Measurements from ENCODE around the gene GNG12.

GNG12 gene

DNA sequence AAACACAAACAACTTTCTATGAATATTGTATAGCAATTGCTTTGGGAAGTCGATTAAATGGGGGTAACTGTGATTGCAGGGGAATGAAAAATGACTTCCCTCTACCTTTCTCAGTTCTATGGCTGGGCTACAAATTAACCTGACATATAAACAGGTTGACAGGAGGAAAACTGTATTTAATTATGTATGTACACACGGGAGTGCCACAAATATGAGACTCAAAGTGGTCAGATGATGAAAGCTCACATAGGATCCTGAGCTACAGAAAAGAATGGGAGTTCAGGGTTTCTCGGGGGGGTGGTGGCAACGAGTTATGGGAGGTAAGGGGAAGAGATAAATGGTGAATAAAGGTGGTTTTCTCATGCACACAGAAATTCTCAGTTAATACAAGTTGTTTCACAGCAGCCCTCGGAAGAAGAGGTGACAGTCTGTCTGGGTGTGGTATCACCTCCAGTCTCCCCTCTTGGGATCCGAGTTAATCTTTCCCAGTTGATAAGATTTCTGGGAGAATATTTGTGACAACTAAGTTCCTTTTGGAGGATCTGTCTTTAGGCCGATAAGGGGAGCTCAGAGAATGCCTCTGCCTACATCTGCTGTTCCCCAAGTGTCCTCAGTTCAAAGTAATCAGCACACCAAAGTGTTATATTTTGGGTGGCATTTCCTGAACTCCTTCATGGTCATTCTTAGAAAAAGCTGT, 122.0 kb downstream of the GNG12 start:
- no peak for DNase-seq (ENCODE audit: low spot score)
- TF ChIP-seq, protein P1, sequence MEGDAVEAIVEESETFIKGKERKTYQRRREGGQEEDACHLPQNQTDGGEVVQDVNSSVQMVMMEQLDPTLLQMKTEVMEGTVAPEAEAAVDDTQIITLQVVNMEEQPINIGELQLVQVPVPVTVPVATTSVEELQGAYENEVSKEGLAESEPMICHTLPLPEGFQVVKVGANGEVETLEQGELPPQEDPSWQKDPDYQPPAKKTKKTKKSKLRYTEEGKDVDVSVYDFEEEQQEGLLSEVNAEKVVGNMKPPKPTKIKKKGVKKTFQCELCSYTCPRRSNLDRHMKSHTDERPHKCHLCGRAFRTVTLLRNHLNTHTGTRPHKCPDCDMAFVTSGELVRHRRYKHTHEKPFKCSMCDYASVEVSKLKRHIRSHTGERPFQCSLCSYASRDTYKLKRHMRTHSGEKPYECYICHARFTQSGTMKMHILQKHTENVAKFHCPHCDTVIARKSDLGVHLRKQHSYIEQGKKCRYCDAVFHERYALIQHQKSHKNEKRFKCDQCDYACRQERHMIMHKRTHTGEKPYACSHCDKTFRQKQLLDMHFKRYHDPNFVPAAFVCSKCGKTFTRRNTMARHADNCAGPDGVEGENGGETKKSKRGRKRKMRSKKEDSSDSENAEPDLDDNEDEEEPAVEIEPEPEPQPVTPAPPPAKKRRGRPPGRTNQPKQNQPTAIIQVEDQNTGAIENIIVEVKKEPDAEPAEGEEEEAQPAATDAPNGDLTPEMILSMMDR (IDR thresholded peaks at IDR 0.05; ENCODE audit: extremely low read depth, missing control alignments), result no peak

- TF ChIP-seq, protein P1 (IDR thresholded peaks at IDR 0.05; ENCODE audit: extremely low read depth, missing control alignments), result no peak
Measured at GRCh38 chr1:67710417-67710816, 122.8 kb downstream of the GNG12 start.

GRCh38 chr1:67708606-67709005, 124.7 kb downstream of the GNG12 start:
- TF ChIP-seq, protein P1 (IDR thresholded peaks at IDR 0.05; ENCODE audit: extremely low read depth, missing control alignments), result no peak

More at GRCh38 chr1:67710417-67710816, 122.8 kb downstream of the GNG12 start:
- DNase-seq (ENCODE audit: low spot score), result no peak

DNA sequence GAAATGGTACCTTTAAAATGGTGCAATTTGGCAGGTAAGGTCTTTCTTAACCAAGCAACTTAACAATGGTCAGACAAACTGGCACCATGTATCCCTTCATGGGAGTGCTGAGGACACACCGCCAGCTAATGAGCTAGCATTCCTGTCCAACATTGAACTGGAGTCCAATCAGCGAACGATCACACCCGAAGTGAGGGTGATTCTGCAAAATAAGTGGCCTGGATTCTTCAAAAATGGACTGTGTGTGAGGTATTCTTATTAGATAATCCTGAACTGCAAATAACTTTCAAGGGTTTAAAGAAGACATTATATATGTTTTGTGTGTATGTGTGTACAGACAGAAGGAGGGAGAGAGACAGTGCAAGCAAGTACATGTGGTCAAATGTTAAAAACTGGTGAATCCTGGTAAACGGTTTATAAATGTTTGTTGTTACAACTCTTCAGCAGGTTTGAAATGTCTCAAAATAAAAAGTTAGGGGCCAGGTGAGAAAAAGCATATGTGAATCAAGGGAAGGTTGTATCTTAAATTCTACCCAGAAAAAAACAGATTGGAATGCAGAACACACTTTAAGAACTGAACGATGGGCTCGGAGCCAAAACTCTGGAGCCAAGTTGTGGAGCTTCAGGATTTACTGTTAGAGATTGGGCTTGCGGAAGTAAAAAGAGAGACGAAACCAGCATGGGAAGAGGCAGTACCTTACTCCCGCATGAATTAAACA, 127.4 kb downstream of the GNG12 start:
- DNase-seq (ENCODE audit: low spot score), result no peak
- TF ChIP-seq, protein P1 (IDR thresholded peaks at IDR 0.05; ENCODE audit: extremely low read depth, missing control alignments), result no peak

More at GRCh38 chr1:67708606-67709005, 124.7 kb downstream of the GNG12 start:
- no peak for DNase-seq (ENCODE audit: low spot score)

- TF ChIP-seq, protein P1 (IDR thresholded peaks at IDR 0.05; ENCODE audit: extremely low read depth, missing control alignments), result no peak
- no peak for DNase-seq (ENCODE audit: low spot score)
Measured at GRCh38 chr1:67704351-67704750, 128.9 kb downstream of the GNG12 start.

GRCh38 chr1:67701876-67702275, 131.4 kb downstream of the GNG12 start:
- TF ChIP-seq, protein P1 (IDR thresholded peaks at IDR 0.05; ENCODE audit: extremely low read depth, missing control alignments), result no peak
- DNase-seq (ENCODE audit: low spot score), result no peak

DNA sequence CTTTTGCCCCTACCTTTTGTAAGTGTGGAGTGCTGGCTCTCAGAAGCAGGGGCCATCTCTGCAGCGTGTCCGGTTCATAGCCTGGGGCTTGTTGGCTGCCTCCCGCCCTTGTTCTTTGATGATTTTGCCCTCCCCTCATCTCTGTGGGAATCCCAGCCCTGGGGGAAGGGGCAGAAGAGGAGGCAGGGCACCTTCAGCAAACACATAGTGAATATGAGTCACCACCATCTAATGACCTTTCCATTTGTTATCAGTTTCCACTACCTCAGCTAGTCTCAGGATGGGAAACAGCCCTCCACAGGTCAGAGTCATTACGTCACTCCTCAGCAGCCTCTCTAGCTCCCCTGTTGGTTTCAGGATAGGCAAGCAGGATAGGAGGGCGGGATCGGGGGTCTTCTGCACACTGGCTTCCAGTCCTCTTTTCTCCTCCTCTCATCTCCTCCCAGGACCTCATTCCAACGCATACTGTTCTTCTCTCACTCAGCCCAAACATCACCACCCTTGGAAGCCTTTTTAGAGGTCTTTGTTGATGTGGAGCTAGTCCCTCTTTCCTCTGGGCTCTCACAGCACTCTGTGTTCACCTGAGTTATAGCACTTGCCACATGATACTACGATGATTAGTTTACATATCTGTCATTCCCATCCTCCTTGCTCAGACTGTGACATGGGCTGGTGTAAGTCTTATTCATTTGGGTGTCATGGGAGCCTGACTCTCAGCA, 132.4 kb downstream of the GNG12 start:
- peak; percentile 16 for DNase-seq (ENCODE audit: low spot score)
- TF ChIP-seq, protein P1 (IDR thresholded peaks at IDR 0.05; ENCODE audit: extremely low read depth, missing control alignments), result no peak

Measured in GM20000 (cell line).